Ramos (cell line): ENCODE measurements around the gene KIAA0825.

Experiments used
- in situ Hi-C: fragments of 300-500 bp; cut with MboI; formaldehyde crosslinking; loops from one replicate; pipeline ENCODE4 v1.14.3; 2022; ENCODE audit warnings: low sequenced_read_pairs; ENCODE audit not compliant: unreplicated experiment

The KIAA0825 gene

GRCh38 chr5:94459915-94460314, 158.5 kb downstream of the KIAA0825 start:
- in situ Hi-C loops: no loop called here

DNA sequence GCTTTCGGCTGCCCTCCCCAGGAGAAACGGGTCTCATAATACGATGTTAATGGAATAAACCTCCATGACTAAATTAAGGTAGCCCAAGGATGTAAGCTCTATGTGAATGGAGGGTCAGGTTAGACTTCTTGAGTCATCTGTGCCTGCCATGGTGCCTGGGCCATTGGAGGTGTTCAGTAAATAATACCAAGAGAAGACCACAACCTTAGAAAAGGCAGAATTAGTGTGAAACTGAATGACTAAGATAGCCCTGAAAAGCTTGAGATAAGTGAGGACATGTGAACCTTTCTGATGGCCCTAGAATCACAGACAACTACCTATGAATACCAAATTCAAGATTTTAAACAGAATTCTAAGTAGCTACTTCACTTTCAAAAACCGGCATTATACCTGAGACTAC, 160.6 kb downstream of the KIAA0825 start:
- in situ Hi-C loops: no loop called here

DNA sequence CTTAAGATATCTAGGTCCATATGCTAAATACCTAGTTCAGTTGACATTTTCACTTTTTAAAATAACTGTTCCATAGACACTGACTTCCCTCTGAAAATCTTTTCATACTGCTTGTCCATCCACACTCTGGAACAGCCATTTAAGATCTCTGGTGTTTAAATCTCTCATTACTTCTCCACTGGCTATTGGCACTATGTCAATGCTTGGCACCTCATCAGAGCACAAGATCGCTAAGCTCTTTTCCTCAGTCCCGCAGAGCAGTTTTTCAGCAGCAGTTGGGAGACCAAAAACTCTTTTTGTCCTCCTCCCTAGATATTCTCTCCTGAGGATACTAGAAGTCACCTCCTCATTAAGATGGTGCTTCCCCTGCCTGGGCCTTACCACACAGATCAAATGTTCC, 172.7 kb downstream of the KIAA0825 start:
- in situ Hi-C loops: no loop called here

GRCh38 chr5:94442991-94443390, 175.4 kb downstream of the KIAA0825 start:
- in situ Hi-C loops: no loop called here

- in situ Hi-C loops: no loop called here
Measured at GRCh38 chr5:94442076-94442475, 176.3 kb downstream of the KIAA0825 start.

DNA sequence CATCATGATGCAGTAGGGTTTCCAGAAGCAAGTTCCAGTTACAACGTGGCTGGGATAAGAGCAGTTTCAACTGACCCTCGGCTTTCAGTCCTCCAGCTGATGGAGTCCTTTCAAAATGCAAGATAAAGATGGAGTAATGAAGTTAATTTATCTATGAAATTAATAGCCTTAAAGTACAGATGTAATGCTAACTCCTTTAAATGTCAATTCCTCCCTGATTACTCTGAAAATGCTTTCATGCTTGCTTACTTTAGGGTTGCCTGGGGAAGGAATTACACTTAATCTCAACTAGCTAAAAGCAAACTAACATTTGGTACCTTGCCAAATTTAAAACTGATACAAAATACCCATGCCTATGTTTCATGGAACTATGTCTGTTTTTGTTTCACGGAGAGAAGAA, 178.4 kb downstream of the KIAA0825 start:
- in situ Hi-C loops: no loop called here

GRCh38 chr5:94433397-94434163, 184.8 kb downstream of the KIAA0825 start:
- in situ Hi-C loops: no loop called here

GRCh38 chr5:94432499-94432898, 185.9 kb downstream of the KIAA0825 start:
- in situ Hi-C loops: no loop called here

DNA sequence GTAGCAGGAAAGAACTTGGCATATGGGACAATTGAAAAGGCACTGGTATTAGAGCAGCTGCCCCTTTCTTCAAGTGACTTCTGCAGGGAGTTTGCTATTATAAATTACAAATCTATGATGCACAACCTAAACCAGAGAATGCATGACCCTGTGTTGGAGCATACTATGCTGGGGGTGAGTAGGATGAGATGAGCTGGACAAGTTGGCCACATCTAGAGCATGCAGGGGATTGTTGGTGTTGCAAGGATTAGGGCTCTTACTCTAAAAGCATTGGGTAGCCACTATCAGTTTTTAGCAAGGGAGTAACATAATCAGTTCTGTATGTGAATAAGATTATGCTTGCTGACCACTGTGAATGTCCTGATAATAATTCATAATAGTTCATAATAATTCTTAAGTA, 186.7 kb downstream of the KIAA0825 start:
- in situ Hi-C loops: no loop called here

DNA sequence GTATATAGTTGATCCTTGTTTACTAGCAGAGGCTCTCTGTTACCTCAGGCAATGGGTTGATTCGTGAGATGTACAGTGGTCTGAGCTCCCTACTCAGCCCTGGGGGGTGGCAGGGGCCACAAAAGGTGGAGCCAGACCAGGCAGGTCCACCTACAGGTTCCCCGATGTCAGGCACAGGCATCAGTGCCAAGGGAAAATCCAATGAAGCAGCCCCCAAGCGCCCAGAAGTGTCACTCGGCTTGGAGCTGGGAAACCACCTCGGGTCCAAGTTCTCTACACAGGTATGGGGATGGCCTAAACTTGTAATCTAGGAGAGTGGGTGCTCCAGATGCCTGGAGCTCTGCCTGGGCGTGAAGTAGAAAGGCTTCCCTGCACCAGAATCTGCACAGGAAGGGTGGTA, 188.8 kb downstream of the KIAA0825 start:
- in situ Hi-C loops: no loop called here

GRCh38 chr5:94425396-94425795, 193.0 kb downstream of the KIAA0825 start:
- in situ Hi-C loops: no loop called here

- in situ Hi-C loops: no loop called here
Measured at GRCh38 chr5:94423411-94423810, 195.0 kb downstream of the KIAA0825 start.

GRCh38 chr5:94422812-94423211, 195.6 kb downstream of the KIAA0825 start:
- in situ Hi-C loops: no loop called here

DNA sequence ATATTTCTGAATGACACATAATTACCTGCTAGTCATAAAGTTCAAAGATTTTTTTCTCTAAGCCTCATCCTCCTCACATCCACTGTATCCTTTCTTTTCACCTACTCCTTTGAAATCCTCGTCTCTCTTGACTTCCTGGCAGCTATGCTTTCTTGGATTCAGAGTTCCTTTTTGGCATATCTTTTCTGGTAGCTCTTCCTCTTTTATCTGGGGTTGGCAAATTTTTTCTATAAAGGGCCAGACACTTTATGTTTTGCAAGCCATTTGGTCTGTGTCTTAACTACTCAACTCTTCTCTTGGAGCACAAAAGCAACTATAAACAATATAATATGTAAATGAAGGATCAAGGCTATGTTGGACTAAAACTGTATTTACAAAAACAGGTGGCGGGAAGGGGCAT, 197.5 kb downstream of the KIAA0825 start:
- in situ Hi-C loops: no loop called here

GRCh38 chr5:94415798-94416197, 202.6 kb downstream of the KIAA0825 start:
- in situ Hi-C loops: no loop called here

- in situ Hi-C loops: no loop called here
Measured at GRCh38 chr5:94409440-94409839, 209.0 kb downstream of the KIAA0825 start.

- in situ Hi-C loops: no loop called here
Measured at GRCh38 chr5:94407023-94407422, 211.4 kb downstream of the KIAA0825 start.

DNA sequence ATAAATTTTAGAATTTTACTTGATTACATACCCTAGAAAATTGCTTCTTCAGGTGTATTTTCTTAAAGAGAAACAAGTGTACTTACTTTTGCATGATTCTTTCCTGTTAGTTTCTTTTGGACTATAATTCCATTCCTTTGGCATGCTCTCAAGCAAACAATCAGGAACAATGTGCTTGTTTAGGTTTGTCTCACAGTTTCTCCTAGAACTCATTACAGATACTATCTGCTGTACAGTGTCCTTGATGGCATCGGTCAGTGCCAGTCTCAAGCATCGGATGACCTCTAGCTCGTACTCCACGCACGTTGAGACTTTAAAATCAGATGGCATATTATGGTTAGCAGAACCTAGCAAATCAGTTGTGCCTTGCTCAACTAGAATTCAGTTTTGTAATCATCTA, 214.9 kb downstream of the KIAA0825 start:
- in situ Hi-C loops: no loop called here

GRCh38 chr5:94402096-94402495, 216.3 kb downstream of the KIAA0825 start:
- in situ Hi-C loops: no loop called here

DNA sequence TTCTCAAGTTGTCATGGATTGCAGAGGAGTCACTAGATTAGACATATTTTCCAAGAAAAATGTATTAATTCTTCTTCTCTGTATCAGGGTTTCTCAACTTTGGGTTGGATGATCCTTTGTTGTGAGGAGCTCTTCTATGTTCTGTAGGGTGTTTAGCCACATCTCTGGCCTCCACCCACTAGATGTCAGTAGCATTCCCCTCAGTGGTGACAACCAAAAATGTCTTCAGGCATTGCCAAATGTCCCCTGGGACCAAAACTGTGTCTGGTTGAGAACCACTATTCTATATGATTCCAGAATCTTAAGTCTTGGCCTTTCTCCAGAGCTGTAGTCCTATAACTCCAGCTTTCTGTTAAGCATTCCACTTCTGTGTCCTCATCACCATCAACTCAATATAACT, 220.9 kb downstream of the KIAA0825 start:
- in situ Hi-C loops: no loop called here

DNA sequence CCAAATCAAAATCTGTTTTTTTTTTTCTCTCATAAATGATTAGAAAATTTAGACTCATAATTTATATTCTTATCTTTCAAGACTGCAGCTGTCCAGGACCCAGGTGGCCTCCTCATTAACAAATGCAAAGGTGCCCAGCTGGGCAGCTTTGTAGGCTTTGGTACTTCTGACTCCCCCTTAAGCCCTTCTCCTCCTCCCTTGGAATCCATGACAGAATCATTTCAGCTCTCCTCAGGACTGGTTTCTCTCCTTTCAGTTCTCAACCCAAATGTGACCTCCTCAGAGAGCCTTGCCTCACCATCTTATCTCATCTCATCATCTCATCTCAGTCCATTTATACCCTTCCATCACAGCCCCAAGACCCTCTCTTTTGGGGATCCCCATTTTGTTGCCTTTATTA, 221.7 kb downstream of the KIAA0825 start:
- in situ Hi-C loops: no loop called here

GRCh38 chr5:94395468-94395867, 222.9 kb downstream of the KIAA0825 start:
- in situ Hi-C loops: no loop called here
